ENCODE data around the gene CDK5RAP3. TPM values are rescaled to one million over a fixed set of nuclear protein-coding genes. Genes with fewer than 3 reads are reported as not detected.

The CDK5RAP3 gene
- polyA plus RNA-seq, 1 donor, result 80.2 TPM

DNA sequence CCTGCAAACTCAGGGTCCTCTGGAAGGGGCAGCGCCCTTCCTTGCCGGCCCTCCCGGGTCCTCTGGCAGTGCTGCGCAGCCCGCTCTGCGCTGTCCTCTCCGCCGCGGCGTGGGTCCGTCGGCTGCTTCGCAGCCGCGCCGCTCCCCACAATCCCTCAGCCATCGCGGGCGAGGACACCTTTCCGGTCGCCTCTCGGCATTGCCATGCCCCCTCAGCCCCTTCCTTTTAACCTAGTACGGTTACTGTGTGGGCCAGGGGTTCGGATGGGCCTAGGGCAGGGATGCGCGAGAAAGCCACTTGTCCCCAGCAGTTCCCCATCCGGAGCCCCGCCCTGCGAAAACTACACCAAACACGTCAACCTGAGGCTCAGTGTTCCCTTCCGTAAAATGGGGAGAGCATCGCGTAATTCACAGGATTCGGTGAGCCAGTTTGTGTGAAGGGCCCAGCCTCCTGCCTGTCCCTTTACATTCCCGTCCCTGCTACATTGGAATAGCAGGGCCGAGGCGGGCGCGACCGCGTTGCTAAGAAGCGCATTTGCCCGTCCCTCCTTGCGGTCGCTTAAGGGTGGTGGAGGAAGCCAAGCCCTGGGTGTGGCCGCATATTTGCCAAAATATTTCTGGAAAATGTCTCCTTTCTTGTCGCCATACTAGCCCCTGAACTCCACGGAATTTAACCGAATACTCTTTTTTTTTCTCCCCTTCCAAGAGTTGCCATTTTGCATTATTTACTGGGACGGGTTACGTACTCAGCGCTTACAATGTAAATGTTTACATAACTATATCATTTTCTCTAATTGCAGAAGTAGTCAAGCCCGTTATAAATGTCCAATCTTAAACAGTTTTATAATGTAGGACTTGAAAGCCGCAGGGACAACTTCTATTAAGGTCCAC lies 53.5 kb downstream of the CDK5RAP3 start:
- no peak for DNase-seq (ENCODE audit: low read depth)

DNA sequence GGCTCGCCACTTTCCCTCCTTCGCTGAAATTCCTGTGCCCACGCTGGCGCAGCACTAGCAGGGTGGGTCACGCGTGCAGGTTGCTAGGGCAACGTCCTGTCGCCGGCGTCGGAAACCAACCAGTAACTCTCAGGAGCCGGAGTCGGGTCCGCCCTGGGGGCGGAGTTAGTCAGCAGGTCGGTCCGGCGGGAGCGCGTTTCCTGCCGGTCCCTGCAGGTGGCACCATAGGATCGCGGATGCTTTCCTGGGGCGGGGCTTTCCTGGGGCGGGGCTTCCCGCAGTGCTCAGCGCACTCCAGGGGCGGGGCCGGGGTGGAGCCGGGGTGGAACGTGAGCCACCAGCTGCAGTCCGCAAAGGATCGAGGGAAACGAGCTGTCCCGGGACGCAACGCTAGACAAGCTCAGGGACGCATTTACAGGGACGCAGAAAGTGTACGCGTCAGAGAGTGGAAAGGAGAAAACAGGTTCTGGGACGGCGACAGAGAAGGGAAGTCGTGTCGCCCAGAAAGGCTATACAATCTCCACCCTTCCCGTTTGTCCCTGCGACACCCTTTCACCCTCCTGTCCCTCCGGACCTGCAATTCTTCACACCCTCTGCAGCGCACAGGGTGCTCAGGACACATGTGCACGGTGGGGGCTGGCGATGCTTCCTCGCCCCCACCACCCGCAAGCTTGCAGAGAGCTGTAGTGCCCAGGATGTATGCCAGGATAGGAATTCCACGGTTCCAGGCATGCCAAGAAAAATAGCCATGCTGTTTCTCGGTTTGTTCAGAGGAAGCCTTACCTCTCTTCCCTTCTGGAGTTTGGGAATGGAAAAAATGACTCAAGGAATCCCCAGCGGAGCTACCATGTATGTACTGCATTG lies 54.4 kb downstream of the CDK5RAP3 start:
- peak; percentile 85 for DNase-seq (ENCODE audit: low read depth)

DNA sequence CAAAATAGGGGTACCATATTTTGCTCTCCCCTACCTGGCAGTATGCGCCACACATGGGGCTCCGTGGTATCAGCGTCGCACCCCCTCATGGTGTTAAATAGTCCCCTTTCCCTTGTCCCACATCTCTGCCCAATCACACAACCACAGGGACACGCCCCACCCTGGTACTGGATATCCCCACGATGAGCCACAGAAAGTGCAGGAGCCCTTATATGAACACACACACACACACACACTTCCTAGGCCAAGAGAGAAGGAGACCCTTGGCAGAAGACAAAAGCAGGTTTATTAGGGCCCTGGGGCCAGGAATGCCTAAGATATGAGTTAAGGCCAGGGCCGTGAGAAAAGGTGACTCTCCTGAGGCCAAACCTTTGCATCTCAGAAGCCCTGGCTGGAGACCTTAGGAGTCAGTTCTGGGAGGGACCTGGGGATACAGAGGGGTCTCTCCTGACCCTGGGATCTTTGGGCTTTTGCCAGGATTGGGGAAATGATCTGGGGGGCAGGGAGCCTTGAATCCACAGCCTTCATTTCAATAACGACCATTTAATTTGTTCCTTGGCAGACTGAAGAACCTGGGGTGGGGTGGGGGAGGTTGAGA lies 55.1 kb downstream of the CDK5RAP3 start:
- DNase-seq (ENCODE audit: low read depth), result no peak

DNA sequence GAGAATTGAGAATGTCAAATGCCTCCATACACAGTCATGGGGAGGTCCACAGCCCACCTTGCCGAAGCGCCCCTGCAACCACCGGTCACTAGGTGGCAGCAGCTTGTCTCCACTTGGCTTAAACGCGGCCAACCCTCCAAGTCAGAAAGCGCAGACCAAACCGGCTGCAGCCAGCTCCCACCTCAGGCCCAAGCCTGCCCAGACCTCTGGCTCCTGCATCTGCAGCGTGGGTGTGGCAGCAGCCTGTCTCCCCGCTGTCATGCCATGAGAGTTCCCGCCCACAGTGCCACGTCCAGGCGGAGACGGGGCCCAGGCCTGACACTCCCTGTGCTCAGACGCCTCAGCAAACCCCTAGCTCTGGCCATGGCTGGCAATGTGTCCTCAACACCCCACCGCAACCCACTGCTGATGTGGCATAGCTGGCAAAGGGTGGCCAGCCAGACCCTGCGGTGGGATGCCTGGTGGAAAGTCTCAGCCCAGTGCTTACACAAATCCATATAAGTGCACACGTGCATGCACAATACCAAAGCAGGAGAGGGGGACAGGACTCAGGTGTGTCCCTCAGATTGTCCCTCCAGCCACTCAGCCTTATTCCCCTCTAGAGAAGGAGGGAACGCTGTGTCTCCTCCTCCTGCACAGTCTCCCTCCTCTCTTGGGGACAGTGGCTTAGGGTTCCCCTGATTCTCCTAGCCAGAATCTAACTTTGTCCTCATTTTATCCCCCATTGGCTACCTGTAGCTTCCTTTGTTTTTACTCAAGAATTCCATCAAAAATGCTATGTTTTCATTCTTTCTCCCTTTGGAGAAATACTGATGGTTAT lies 55.8 kb downstream of the CDK5RAP3 start:
- DNase-seq (ENCODE audit: low read depth), result peak; percentile 73

DNA sequence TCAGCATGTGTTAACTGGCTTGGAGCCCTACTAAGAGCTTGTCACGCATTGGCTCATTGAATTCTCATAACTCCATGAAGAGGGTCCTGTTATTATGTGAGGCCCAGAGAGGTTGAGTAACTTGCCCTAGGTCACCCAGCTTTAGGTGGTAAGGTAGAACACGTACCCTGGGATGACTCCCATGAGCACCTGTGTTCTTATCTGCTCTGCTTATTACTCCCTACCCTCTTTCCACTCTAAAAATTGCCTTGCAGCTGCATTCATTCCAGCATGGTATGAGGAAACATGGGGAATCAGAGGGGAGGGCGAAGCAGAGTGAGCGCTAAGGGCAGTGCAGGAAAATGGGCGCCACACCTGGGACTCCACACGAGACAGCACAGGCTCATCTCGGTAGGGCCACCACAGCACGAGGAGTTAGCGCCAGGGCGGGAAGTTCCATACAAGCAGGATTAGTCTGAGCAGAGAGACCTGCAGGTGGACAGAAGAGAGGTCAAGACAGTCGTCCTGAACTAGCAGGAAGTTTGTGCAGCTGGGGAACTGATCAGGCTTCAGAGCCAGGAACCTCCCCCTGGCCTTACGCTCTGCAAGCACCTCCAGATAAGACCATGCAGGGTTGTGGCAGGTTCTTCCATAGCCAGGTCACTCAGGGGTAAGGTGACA lies 56.5 kb downstream of the CDK5RAP3 start:
- no peak for DNase-seq (ENCODE audit: low read depth)

DNA sequence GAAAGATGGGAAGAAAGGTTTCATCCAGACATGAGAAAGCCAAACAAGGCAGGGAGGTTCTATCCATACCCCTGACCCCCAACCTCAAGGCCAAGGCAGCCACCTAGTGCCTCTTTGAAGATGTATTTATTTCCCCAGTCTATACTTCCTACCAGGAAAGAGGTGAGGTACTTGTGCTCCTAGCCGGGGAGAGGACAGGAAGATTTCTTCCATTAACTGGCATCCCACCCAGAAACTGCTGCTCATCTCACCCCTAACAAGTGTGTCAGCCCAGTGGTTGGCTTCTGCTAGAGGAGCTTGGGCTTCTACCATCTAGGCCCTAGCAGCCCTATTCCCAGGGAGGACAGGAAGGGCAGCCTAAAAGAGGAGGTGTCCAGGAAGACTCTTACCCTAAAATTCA lies 57.8 kb downstream of the CDK5RAP3 start:
- no peak for DNase-seq (ENCODE audit: low read depth)

DNA sequence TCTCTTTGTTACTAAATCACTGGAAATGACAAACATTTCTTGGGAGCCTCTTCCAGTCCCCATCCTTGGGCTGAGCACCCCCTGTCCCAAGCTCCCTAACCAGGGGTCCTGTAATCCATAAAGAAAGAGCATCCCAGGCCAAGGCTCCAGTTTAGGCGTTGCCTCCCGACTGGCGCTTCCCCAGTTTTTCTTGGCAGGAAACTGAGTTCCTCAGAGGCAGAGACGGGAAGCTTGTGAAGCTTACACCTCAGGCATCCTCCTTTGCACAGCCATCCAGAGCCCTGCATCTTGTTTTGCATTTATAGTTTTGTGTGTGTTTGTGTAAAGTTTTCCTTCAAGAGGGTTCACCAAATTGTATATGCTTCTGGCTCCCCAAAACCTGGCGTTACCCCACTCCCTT lies 59.6 kb downstream of the CDK5RAP3 start:
- DNase-seq (ENCODE audit: low read depth), result no peak

Other genes starting within 250 kb of the CDK5RAP3 start
- 0.29 TPM for gene TBX21, start 237.9 kb upstream of the CDK5RAP3 start, polyA plus RNA-seq (ENCODE audit: insufficient read length)
- gene OSBPL7, start 149.3 kb upstream of the CDK5RAP3 start, polyA plus RNA-seq (ENCODE audit: insufficient read length), result 15.5 TPM
- 59.2 TPM for gene MRPL10, start 139.6 kb upstream of the CDK5RAP3 start, polyA plus RNA-seq (ENCODE audit: insufficient read length)
- 0.81 TPM for gene LRRC46, start 139.4 kb upstream of the CDK5RAP3 start, polyA plus RNA-seq (ENCODE audit: insufficient read length)
- 26.0 TPM for gene SCRN2, start 129.8 kb upstream of the CDK5RAP3 start, polyA plus RNA-seq (ENCODE audit: insufficient read length)
- 1.0 TPM for gene SP6, start 120.0 kb upstream of the CDK5RAP3 start, polyA plus RNA-seq (ENCODE audit: insufficient read length)
- 13.9 TPM for gene SP2, start 74.9 kb upstream of the CDK5RAP3 start, polyA plus RNA-seq (ENCODE audit: insufficient read length)
- 9.7 TPM for gene PNPO, start 29.5 kb upstream of the CDK5RAP3 start, polyA plus RNA-seq (ENCODE audit: insufficient read length)
- gene PRR15L, start 13.2 kb upstream of the CDK5RAP3 start, polyA plus RNA-seq (ENCODE audit: insufficient read length), result 0.11 TPM
- gene COPZ2, start 66.7 kb downstream of the CDK5RAP3 start, polyA plus RNA-seq (ENCODE audit: insufficient read length), result 42.6 TPM
- 272 TPM for gene NFE2L1, start 77.2 kb downstream of the CDK5RAP3 start, polyA plus RNA-seq (ENCODE audit: insufficient read length)
- gene CBX1, start 130.4 kb downstream of the CDK5RAP3 start, polyA plus RNA-seq (ENCODE audit: insufficient read length), result 68.7 TPM
- 11.2 TPM for gene SNX11, start 136.7 kb downstream of the CDK5RAP3 start, polyA plus RNA-seq (ENCODE audit: insufficient read length)

All from forelimb muscle (tissue), 1 donor.